DND-41 (cell line): ENCODE data around the gene TRIL.

Experiments used
- EZH2 ChIP-seq: IDR thresholded peaks from 3 replicates; pipeline ENCODE4 v1.6.1; 2012; ENCODE audit warnings: borderline replicate concordance, low read depth, mild to moderate bottlenecking, moderate library complexity, low read length, inconsistent platforms; ENCODE audit not compliant: severe bottlenecking
- TF ChIP-seq, protein P1 (sequence below): IDR thresholded peaks from 2 replicates; pipeline ENCODE4 v1.5.1; 2012; ENCODE audit warnings: borderline replicate concordance, low read length, moderate library complexity, mild to moderate bottlenecking; ENCODE audit not compliant: poor library complexity, severe bottlenecking; ENCODE audit errors: extremely low read depth

DNA sequence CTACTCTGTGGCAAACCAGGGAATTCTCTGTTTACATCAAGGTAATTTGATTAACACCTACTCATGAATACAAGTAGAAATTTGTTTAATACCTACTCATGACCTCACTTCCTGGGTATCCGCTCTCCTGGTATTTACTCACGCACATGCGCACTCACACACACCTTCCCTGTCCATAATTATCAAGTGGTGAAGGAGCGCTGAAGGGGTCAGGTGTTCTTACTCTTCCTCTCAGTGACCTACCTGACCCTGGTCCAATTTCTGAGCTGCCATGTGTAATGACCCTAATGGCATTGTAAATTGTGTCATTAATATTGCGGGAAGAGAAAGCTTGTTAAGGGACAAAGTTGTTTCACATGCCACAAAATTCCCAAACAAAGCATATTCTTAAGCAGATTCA lies 41.3 kb upstream of the TRIL start:
- TF ChIP-seq, protein P1, sequence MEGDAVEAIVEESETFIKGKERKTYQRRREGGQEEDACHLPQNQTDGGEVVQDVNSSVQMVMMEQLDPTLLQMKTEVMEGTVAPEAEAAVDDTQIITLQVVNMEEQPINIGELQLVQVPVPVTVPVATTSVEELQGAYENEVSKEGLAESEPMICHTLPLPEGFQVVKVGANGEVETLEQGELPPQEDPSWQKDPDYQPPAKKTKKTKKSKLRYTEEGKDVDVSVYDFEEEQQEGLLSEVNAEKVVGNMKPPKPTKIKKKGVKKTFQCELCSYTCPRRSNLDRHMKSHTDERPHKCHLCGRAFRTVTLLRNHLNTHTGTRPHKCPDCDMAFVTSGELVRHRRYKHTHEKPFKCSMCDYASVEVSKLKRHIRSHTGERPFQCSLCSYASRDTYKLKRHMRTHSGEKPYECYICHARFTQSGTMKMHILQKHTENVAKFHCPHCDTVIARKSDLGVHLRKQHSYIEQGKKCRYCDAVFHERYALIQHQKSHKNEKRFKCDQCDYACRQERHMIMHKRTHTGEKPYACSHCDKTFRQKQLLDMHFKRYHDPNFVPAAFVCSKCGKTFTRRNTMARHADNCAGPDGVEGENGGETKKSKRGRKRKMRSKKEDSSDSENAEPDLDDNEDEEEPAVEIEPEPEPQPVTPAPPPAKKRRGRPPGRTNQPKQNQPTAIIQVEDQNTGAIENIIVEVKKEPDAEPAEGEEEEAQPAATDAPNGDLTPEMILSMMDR, result no peak
- TF ChIP-seq EZH2, result no peak
